Measurements from ENCODE around the gene METTL2B. TPM values are rescaled to one million over a fixed set of nuclear protein-coding genes. Genes with fewer than 3 reads are reported as not detected.

The METTL2B gene
- total and polyA plus RNA-seq, 2 donors (not counting 3 experiments of a cell fraction or from before 2014, with no cell fraction given) = 15.9 to 30.0 TPM

- Histone ChIP-seq H3K9ac (replicated peaks; ENCODE audit: extremely low read depth, insufficient read depth, low read length) (no peak overlapping the region), H3K9me3 (replicated peaks; ENCODE audit: control insufficient read depth, insufficient read depth, low read length) (no peaks in the 10 kb centered on the region), H3K27ac (ENCODE audit: insufficient read depth, low read depth, low read length) (no peak overlapping the region), H3K36me3 (ENCODE audit: control insufficient read depth in 2 of 2, extremely low read depth in 1 of 2, insufficient read depth in 2 of 2, low read length in 2 of 2) (no peaks in the 10 kb centered on the region), H4K20me1 (replicated peaks; ENCODE audit: control insufficient read depth, extremely low read depth, insufficient read depth, low read length) (no peaks in the 10 kb centered on the region), H2AFZ (ENCODE audit: low read depth, low read length) (no peak overlapping the region), H3K4me3 (replicated peaks in 1 of 3; ENCODE audit: insufficient read depth in 1 of 3, low read depth in 1 of 3, low read length in 3 of 3) (no peak overlapping the region), H3K79me2 (ENCODE audit: control insufficient read depth, insufficient read depth, low read length) (no peaks in the 10 kb centered on the region), H3K4me2 (ENCODE audit: insufficient read depth, low read length) (no peak overlapping the region), H3K9me1 (replicated peaks; ENCODE audit: control insufficient read depth, extremely low read depth, insufficient read depth, low read length) (no peaks in the 10 kb centered on the region), H3K27me3 (ENCODE audit: control insufficient read depth in 2 of 2, insufficient read depth in 2 of 2, low read length in 2 of 2) (peaks cover 8 to 10% of the 10 kb centered on the region in 2 experiments), H3K4me1 (ENCODE audit: control insufficient read depth, extremely low read depth, insufficient read depth, low read length) (no peaks in the 10 kb centered on the region)
- dilution Hi-C loops (cut with MboI; ENCODE audit: extremely low pct_ligation_motif_present, low sequenced_read_pairs) (no loop called here), intact Hi-C loops (cut with micrococcal nuclease) (no loop called here)
- no TSS peak for BruUV-seq (replicated peaks)
- no peak for TF ChIP-seq EZH2 (IDR thresholded peaks at IDR 0.05; ENCODE audit: borderline replicate concordance, low read depth, low read length, severe bottlenecking)
- no peak for TF ChIP-seq MYC (IDR thresholded peaks at IDR 0.05; ENCODE audit: low read depth, low read length)
- TF ChIP-seq MAX (IDR thresholded peaks at IDR 0.05; ENCODE audit: insufficient read depth, insufficient read length) = no peak
- no peak for TF ChIP-seq FOS (IDR thresholded peaks at IDR 0.05; ENCODE audit: borderline replicate concordance, insufficient read depth, low read length)
- TF ChIP-seq CTCF (IDR thresholded peaks at IDR 0.05; ENCODE audit: extremely low read depth in 1 of 2, insufficient read depth in 1 of 2, low read depth in 1 of 2, low read length in 2 of 2) = no peak
- no peak for TF ChIP-seq POLR2AphosphoS5 (IDR thresholded peaks at IDR 0.05; ENCODE audit: insufficient read depth, low read depth, low read length)
- TF ChIP-seq GATA2 (IDR thresholded peaks at IDR 0.05; ENCODE audit: insufficient read depth, insufficient read length, low read depth, low read length) = no peak
- no peak for TF ChIP-seq POLR2A (IDR thresholded peaks at IDR 0.05; ENCODE audit: low read depth, low read length)
- no peak for TF ChIP-seq JUN (IDR thresholded peaks at IDR 0.05; ENCODE audit: borderline replicate concordance, insufficient read depth, insufficient read length, low read depth)
- DNase-seq (ENCODE audit: low read depth, low spot score) = no peak
- POLR2A ChIA-PET = no interaction called here
- CTCF ChIA-PET = interaction anchor here (1.1 to 20.8 kb wide), 3 partner anchors 10 to 452 kb away, joined by 3 to 632 read pairs (median 4); no protein-coding TSS in a partner anchor
- no peak for FAIRE-seq
These were observed 45.3 kb upstream of the METTL2B start for GRCh38 chr7:128431221-128431620.
